Small intestine (tissue), 7 donors: ENCODE data around the gene ADARB2. TPM values are rescaled to one million over a fixed set of nuclear protein-coding genes. Genes with fewer than 3 reads are reported as not detected.

Experiments
- DNase-seq, 2 donors: peaks; one replicate each; pipeline versions ENCODE4 v3.0.0 to v3.0.0-alpha.2; 2013
- FAIRE-seq: peaks from 2 replicates; lab custom pipeline; 2012; peaks lifted over from hg19 to GRCh38; lab: Jason Lieb, UNC
- H3K27ac ChIP-seq, 3 donors: one replicate each; pipeline ENCODE4 v1.5.1; 2013; ENCODE audit warnings: low read length in 2 of 3, mild to moderate bottlenecking in 2 of 3, control low read depth in 1 of 3, inconsistent platforms in 1 of 3, low read depth in 1 of 3, moderate library complexity in 1 of 3
- H3K27me3 ChIP-seq, 3 donors: one replicate each; pipeline ENCODE4 v1.6.1; 2013; ENCODE audit warnings: low read length in 3 of 3, inconsistent platforms in 1 of 3; ENCODE audit not compliant: control insufficient read depth in 3 of 3, insufficient read depth in 3 of 3
- H3K36me3 ChIP-seq, 3 donors: one replicate each; pipeline ENCODE4 v1.6.1; 2013; ENCODE audit warnings: low read length in 3 of 3, inconsistent platforms in 1 of 3, low read depth in 1 of 3, mild to moderate bottlenecking in 1 of 3, moderate library complexity in 1 of 3; ENCODE audit not compliant: control insufficient read depth in 3 of 3, insufficient read depth in 2 of 3
- H3K4me1 ChIP-seq, 3 donors: one replicate each; pipeline ENCODE4 v1.6.1; 2013; ENCODE audit warnings: low read length in 2 of 3, inconsistent platforms in 1 of 3, low read depth in 1 of 3, mild to moderate bottlenecking in 1 of 3, moderate library complexity in 1 of 3; ENCODE audit not compliant: control insufficient read depth in 3 of 3, insufficient read depth in 2 of 3
- H3K4me3 ChIP-seq, 3 donors: one replicate each; pipeline ENCODE4 v1.5.1; 2013; ENCODE audit warnings: low read length in 3 of 3, control low read depth in 1 of 3, inconsistent platforms in 1 of 3, low read depth in 1 of 3, mild to moderate bottlenecking in 1 of 3, moderate library complexity in 1 of 3
- H3K9me3 ChIP-seq, 2 donors: one replicate each; pipeline ENCODE4 v1.6.1; 2013; ENCODE audit warnings: low read depth in 1 of 2, low read length in 1 of 2; ENCODE audit not compliant: control insufficient read depth in 2 of 2, insufficient read depth in 1 of 2
- WGBS, 3 donors: extraction: QIAGEN DNeasy Blood & Tissue Kit; methylation state at CpG; one replicate each; pipeline ENCODE4 v1.1.7; 2013; 5-methylcytosine and 5-hydroxymethylcytosine counted together
- polyA plus RNA-seq, 4 donors: library from polyadenylated mRNA; stranded (reverse) in 3 of 4; unstranded in 1 of 4; fragments of 200-250 nt in 3 of 4; fragments of 120-200 nt in 1 of 4; gene quantifications; one replicate each; pipeline versions ENCODE4 v1.2.1 to v1.2.3, GENCODE V29; 2013
- donor health status: healthy with polysubstance abuse.
- donor health status: control.
- donor health status: control.
- donor health status: Bipolar disorder and iron deficiency.
- donor health status: healthy.

The ADARB2 gene
- polyA plus RNA-seq, 4 donors = 0.35 to 1.8 (median 0.94) TPM

- no peaks in the 10 kb centered on the region for H3K4me1 ChIP-seq
- no peaks in the 10 kb centered on the region for H3K9me3 ChIP-seq
- no peak overlapping the region for H3K4me3 ChIP-seq
- WGBS, 3 donors = 88 to 91% (median 89%) methylated on average over 34 of the region's 34 CpGs
- no peak overlapping the region for H3K27ac ChIP-seq
- FAIRE-seq = no peak
- no peak for DNase-seq
- peaks cover 0 to 6% (median 5%) of the 10 kb centered on the region in 3 donors for H3K27me3 ChIP-seq
- H3K36me3 ChIP-seq = no peaks in the 10 kb centered on the region
Observed at GRCh38 chr10:1241973-1242935, 495.1 kb downstream of the ADARB2 start.

- FAIRE-seq = no peak
- H3K4me1 ChIP-seq = no peaks in the 10 kb centered on the region
- H3K27me3 ChIP-seq = peaks cover 0 to 6% (median 5%) of the 10 kb centered on the region in 3 donors
- WGBS, 3 donors = 86 to 92% (median 91%) methylated on average over 16 of the region's 16 CpGs
- no peak overlapping the region for H3K27ac ChIP-seq
- DNase-seq = no peak
- H3K4me3 ChIP-seq = no peak overlapping the region
- H3K9me3 ChIP-seq = no peaks in the 10 kb centered on the region
- H3K36me3 ChIP-seq = no peaks in the 10 kb centered on the region
Observed at GRCh38 chr10:1241322-1241890, 495.9 kb downstream of the ADARB2 start.

GRCh38 chr10:1240341-1240775 is 497.0 kb downstream of the ADARB2 start:
- Histone ChIP-seq H3K27me3 (peaks cover 0 to 6% (median 5%) of the 10 kb centered on the region in 3 donors), H3K9me3 (no peaks in the 10 kb centered on the region), H3K4me3 (no peak overlapping the region), H3K4me1 (no peaks in the 10 kb centered on the region), H3K27ac (no peak overlapping the region), H3K36me3 (no peaks in the 10 kb centered on the region)
- WGBS, 3 donors = 18 to 23% (median 20%) methylated on average over 8 of the region's 8 CpGs
- peak in 1 of 2 donors; percentile 27 for DNase-seq
- FAIRE-seq = no peak

GRCh38 chr10:1233031-1233430 is 504.3 kb downstream of the ADARB2 start:
- FAIRE-seq (no peak), DNase-seq (no peak)
- Histone ChIP-seq H3K4me3 (no peak overlapping the region), H3K27ac (no peak overlapping the region), H3K9me3 (no peaks in the 10 kb centered on the region), H3K36me3 (no peaks in the 10 kb centered on the region), H3K27me3 (no peaks in the 10 kb centered on the region), H3K4me1 (no peaks in the 10 kb centered on the region)
- 79 to 90% (median 86%) methylated on average over 9 of the region's 9 CpGs for WGBS, 3 donors

GRCh38 chr10:1232164-1232911 is 505.0 kb downstream of the ADARB2 start:
- Histone ChIP-seq H3K4me1 (no peaks in the 10 kb centered on the region), H3K27me3 (no peaks in the 10 kb centered on the region), H3K9me3 (no peaks in the 10 kb centered on the region), H3K4me3 (no peak overlapping the region), H3K36me3 (no peaks in the 10 kb centered on the region), H3K27ac (no peak overlapping the region)
- DNase-seq = no peak
- no peak for FAIRE-seq
- WGBS, 3 donors = 95 to 97% (median 97%) methylated on average over 9 of the region's 9 CpGs

GRCh38 chr10:1230592-1231275 is 506.6 kb downstream of the ADARB2 start:
- FAIRE-seq (no peak), DNase-seq (no peak)
- Histone ChIP-seq H3K4me3 (no peak overlapping the region), H3K36me3 (no peaks in the 10 kb centered on the region), H3K27me3 (no peaks in the 10 kb centered on the region), H3K4me1 (no peaks in the 10 kb centered on the region), H3K27ac (no peak overlapping the region), H3K9me3 (no peaks in the 10 kb centered on the region)
- WGBS, 3 donors = 75 to 85% (median 79%) methylated on average over 9 of the region's 9 CpGs

- no peaks in the 10 kb centered on the region for H3K9me3 ChIP-seq
- no peaks in the 10 kb centered on the region for H3K4me1 ChIP-seq
- no peak for FAIRE-seq
- no peaks in the 10 kb centered on the region for H3K36me3 ChIP-seq
- H3K27me3 ChIP-seq = no peaks in the 10 kb centered on the region
- 81 to 84% (median 82%) methylated on average over 8 of the region's 8 CpGs for WGBS, 3 donors
- H3K27ac ChIP-seq = no peak overlapping the region
- H3K4me3 ChIP-seq = no peak overlapping the region
- DNase-seq = no peak
Observed at GRCh38 chr10:1230138-1230537, 507.2 kb downstream of the ADARB2 start.

- H3K27me3 ChIP-seq = no peaks in the 10 kb centered on the region
- FAIRE-seq (no peak), DNase-seq (no peak)
- no peaks in the 10 kb centered on the region for H3K4me1 ChIP-seq
- no peak overlapping the region for H3K27ac ChIP-seq
- WGBS, 3 donors = 91 to 93% (median 92%) methylated on average over 10 of the region's 10 CpGs
- H3K4me3 ChIP-seq = no peak overlapping the region
- no peaks in the 10 kb centered on the region for H3K36me3 ChIP-seq
- H3K9me3 ChIP-seq = no peaks in the 10 kb centered on the region
Observed at GRCh38 chr10:1229574-1229973, 507.8 kb downstream of the ADARB2 start.
